22Rv1 (cell line): ENCODE data around the gene IGLL1.
"Not testable (repeated sequence)": the region's sequence is repeated elsewhere in the genome, so short reads cannot be mapped to it uniquely, and the experiment has no call there.

Source experiments
- ZFX ChIP-seq: fragments of 450-650 bp; IDR thresholded peaks from 2 replicates; pipeline ENCODE4 v1.6.1; 2017; ENCODE audit warnings: antibody characterized with exemption, borderline replicate concordance
- TF ChIP-seq, protein P1 (sequence below): fragments of 450-650 bp; IDR thresholded peaks from 2 replicates; pipeline ENCODE4 v1.5.1; 2017; ENCODE audit warnings: mild to moderate bottlenecking

DNA sequence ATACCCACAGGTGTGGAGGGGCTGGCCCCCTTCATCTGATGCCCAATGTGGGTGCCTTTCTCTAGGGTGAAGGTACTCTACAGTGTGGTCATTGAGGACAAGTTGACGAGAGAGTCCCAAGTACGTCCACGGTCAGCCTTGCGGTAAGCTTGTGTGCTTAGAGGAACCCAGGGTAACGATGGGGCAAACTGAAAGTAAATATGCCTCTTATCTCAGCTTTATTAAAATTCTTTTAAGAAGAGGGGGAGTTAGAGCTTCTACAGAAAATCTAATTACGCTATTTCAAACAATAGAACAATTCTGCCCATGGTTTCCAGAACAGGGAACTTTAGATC lies 41.4 kb downstream of the IGLL1 start:
- TF ChIP-seq, protein P1, sequence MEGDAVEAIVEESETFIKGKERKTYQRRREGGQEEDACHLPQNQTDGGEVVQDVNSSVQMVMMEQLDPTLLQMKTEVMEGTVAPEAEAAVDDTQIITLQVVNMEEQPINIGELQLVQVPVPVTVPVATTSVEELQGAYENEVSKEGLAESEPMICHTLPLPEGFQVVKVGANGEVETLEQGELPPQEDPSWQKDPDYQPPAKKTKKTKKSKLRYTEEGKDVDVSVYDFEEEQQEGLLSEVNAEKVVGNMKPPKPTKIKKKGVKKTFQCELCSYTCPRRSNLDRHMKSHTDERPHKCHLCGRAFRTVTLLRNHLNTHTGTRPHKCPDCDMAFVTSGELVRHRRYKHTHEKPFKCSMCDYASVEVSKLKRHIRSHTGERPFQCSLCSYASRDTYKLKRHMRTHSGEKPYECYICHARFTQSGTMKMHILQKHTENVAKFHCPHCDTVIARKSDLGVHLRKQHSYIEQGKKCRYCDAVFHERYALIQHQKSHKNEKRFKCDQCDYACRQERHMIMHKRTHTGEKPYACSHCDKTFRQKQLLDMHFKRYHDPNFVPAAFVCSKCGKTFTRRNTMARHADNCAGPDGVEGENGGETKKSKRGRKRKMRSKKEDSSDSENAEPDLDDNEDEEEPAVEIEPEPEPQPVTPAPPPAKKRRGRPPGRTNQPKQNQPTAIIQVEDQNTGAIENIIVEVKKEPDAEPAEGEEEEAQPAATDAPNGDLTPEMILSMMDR = not testable (repeated sequence)
- not testable (repeated sequence) for TF ChIP-seq ZFX
